ENCODE measurements around the gene NHS.

Gene NHS

GRCh38 chrX:17740137-17741122, 365.4 kb downstream of the NHS start:
- DNase-seq = no peak

DNA sequence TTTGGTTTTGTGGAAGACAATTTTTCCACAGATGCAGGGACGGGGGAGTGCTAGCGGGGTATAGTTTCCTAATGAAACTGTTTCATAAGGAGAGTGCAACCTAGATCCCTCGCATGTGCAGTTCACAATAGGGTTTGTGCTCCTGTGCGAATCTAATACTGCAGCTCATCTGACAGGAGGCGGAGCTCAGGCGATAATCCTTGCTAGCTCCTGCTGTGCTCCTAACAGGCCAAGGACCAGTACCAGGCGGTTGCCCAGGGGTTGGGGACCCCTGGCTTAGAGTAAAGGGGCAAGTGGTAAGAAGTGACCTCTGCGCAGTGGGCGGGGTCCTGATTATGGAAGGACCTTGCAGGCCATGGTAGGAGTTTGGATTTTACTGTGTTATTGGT, 366.1 kb downstream of the NHS start:
- DNase-seq = no peak

- DNase-seq = no peak
Observed at GRCh38 chrX:17743913-17744312, 368.9 kb downstream of the NHS start.

- DNase-seq = no peak
Observed at GRCh38 chrX:17744896-17745523, 370.0 kb downstream of the NHS start.

DNA sequence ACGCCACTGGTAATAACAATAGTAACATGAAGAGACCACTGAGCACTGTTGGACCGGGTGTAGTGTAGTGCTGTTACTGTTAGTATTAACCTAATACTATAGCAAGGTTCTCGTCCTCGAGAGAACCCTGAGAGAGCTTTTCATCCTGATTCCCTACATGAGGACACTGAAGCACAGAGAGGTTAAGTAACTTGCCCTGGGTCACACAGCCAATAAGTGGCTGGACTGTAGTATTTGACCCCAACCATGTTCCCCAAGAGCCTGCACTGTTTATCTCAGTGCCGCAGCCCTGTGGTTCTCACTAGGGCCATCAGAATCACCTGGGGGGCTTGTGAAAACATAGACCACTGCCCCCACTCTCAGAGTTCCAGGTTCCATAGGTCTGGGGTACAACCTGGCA, 372.7 kb downstream of the NHS start:
- DNase-seq = no peak

- DNase-seq = no peak
Observed at GRCh38 chrX:17748684-17749083, 373.7 kb downstream of the NHS start.

GRCh38 chrX:17750436-17750835, 375.4 kb downstream of the NHS start:
- DNase-seq = no peak

- DNase-seq = no peak
Observed at GRCh38 chrX:17758382-17758781, 383.4 kb downstream of the NHS start.

- no peak for DNase-seq
Observed at GRCh38 chrX:17759990-17760389, 385.0 kb downstream of the NHS start.

- no peak for DNase-seq
Observed at GRCh38 chrX:17767734-17768133, 392.7 kb downstream of the NHS start.

DNA sequence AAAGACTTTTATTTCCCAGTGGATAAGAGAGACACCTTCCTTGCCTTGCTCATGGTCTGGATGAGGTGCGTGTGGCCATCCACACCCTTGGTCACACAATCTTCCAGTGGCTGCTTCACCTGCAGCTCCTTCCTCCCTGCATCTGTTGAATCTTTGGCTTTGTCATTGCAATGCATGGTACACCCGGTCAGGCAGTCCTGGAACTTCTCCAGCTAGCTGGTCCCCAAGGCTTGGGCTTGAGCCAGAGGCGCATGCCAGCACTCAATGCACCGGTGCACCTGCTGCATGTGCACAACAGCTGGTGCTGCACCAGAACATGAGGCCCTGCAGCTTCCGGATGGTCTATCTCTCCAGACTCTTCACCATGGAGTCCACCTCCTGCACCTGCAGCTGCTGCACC, 394.0 kb downstream of the NHS start:
- DNase-seq = no peak

- DNase-seq = no peak
Observed at GRCh38 chrX:17769701-17770269, 394.8 kb downstream of the NHS start.

DNA sequence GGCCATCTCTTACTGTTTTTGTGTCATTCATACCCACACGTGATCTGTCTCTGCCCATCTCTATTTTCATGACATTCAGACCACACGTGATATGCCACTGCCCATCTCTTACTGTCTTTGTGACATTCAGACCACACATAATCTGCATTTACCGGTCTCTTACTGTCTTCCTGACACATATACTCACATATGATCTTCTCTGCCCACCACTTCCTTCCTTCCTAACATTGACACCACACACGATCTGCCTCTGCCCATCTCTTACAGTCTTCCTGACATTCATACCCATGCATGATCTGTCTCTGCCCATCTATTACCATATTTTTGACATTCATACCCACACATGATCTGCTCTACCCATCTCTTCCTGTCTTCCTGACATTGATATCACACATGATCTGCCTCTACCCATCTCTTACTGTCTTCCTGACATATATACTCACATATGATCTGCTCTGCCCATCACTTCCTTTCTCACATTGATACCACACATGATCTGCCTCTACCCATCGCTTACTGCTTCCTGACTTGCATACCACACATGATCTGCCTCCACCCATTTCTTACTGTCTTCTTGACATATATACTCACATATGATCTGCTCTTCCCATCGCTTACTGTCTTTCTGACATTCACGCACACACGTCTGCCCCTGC, 398.3 kb downstream of the NHS start:
- DNase-seq = no peak

GRCh38 chrX:17774053-17774452, 399.1 kb downstream of the NHS start:
- DNase-seq = no peak

GRCh38 chrX:17778997-17779396, 404.0 kb downstream of the NHS start:
- no peak for DNase-seq

DNA sequence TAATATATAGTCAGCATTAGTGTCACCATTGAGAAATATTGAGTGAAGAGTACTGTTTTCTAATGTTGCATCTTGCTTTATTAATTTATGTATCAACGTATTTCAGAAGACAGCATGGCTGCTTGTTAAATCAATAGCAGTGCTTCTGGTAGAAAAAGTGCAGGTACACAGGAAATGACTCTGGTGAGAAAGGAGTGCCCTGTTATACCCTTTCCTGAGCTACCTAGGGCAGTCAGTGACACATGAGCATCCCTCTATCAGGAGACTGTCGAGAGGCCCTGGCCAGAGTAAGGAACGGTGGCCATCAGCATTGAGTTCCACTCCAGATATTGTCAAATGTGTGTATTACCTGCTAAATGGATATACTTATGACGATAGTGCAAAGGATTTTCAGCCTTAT, 404.4 kb downstream of the NHS start:
- no peak for DNase-seq

Measured in GDM1 (cell line).